ENCODE measurements around the gene NFIA.
A peak's percentile ranks its signal among the peaks of the same experiment; 100 is the strongest.

Gene NFIA

DNA sequence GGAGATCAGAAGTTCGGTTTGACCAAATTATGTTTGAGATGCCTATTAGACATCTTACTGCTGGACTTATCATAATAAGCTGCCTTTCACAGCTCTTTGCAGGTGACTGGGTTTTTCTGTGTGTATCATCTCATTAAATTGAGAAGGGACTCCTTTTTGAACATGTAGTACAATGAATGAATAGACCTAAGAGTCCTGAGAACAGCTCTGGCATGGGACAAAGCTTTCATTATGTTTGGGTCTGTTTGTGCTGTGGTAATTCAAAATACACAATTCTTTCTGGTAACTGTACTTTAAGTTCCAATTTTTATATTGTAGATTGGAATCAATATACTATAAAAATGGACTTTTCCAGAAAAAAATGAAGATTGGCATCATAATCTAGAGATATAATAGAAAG lies 330.2 kb downstream of the NFIA start:
- no peak for DNase-seq

DNA sequence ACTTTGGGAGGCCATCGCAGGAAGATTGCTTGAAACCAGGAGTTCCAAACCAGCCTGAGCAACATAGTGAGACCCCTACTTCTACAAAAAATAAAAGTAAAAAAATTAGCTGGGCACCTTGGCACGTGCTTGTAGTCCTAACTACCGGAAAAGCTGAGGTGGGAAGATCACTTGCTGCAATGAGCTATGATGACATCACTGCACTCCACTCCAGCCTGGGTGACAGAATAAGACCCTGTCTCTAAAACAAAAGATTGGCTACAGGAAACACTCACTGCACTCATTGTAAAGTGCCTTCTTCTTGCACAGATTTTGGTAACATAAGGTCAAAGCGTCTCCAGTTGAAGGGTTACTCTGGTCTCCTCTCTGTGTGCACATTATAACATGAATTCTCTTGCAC lies 336.8 kb downstream of the NFIA start:
- no peak for DNase-seq

GRCh38 chr1:61419657-61420056 lies 337.3 kb downstream of the NFIA start:
- no peak for DNase-seq

DNA sequence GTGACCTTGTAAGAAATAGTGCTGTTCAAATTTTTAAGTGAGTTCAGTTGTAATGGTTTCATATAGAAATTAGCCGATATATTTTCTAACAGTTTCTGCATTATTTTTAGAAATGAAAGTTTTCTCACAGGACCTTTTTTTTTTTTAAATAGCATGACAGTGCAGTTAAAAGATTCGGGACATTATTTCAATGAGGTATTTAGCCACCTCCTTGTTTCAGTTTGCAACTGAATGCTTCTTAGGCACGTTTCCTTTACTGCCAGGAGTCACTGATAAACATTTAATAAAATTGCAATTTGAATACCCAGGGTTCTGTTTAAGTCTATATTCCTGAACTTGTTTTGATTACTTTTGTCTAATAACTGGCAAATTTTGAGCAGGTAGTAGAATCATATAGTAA lies 337.9 kb downstream of the NFIA start:
- no peak for DNase-seq

- no peak for DNase-seq
Measured at GRCh38 chr1:61420909-61421835, 338.8 kb downstream of the NFIA start.

DNA sequence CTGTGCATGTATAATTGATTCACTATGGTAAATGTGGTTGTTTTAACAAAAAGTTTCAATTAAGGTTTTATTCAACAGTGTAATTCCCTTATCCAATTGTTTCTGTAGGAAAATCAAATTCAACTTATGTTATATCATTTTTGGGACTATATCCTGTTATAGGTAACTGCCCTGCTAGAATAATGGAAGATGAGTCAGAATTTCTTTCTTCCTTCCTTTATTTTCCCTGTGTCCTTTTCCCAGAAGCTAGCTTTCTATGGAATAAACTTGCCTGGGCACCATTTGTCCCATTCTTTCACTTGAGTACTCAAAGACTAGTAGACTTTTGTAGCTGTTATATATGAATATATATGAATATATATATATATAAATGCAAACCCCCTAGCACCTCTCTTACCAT lies 341.3 kb downstream of the NFIA start:
- no peak for DNase-seq

GRCh38 chr1:61424382-61424781 lies 342.0 kb downstream of the NFIA start:
- no peak for DNase-seq

GRCh38 chr1:61425040-61425439 lies 342.7 kb downstream of the NFIA start:
- no peak for DNase-seq

GRCh38 chr1:61426254-61426653 lies 343.9 kb downstream of the NFIA start:
- no peak for DNase-seq

- DNase-seq, result no peak
Measured at GRCh38 chr1:61426885-61427284, 344.5 kb downstream of the NFIA start.

DNA sequence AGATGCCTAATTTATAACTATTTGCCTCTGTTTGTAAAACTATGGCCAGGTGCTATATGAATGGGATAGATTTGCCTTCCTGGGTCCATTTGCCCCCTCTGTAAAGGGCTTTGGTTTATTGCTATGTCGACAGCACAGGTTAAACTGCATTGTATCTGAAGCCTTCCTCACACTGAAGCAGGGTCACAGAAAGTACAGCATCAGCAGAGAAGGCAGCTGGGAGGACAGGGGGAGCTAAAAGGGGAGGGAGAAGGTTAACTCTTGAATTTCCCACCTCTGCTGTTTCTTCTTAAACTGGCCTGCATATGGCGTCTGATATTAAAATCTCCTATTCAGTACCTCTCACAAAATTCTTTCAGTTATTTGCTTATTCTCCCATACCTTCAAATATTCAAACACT lies 345.1 kb downstream of the NFIA start:
- DNase-seq, result no peak

GRCh38 chr1:61428146-61428545 lies 345.8 kb downstream of the NFIA start:
- DNase-seq, result no peak

- DNase-seq, result no peak
Measured at GRCh38 chr1:61432616-61433388, 350.4 kb downstream of the NFIA start.

- DNase-seq, result no peak
Measured at GRCh38 chr1:61433646-61434045, 351.3 kb downstream of the NFIA start.

GRCh38 chr1:61434276-61434675 lies 351.9 kb downstream of the NFIA start:
- DNase-seq, result no peak

- DNase-seq, result no peak
Measured at GRCh38 chr1:61435226-61435625, 352.9 kb downstream of the NFIA start.

GRCh38 chr1:61436016-61436415 lies 353.7 kb downstream of the NFIA start:
- DNase-seq, result peak in 1 of 5 experiments; percentile 9

GRCh38 chr1:61436491-61437120 lies 354.2 kb downstream of the NFIA start:
- no peak for DNase-seq

DNA sequence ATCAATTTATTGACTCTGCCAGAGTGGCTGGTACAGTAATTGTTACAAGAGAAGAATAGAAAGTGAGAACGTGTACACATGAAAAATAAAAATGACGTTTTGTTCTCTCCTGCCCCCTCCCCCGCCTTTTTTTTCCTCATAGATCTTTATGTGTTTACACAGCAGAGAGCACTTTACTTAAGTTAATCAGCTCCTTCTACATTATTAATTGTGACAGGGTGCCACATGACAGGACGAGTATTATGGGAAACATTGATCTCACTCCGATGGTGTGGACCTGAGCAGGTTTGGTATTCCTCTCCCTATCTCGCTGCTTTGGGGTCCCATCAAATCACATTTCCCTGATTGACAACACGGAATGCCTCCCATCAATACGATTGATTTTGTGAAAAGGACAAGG lies 356.9 kb downstream of the NFIA start:
- no peak for DNase-seq

DNA sequence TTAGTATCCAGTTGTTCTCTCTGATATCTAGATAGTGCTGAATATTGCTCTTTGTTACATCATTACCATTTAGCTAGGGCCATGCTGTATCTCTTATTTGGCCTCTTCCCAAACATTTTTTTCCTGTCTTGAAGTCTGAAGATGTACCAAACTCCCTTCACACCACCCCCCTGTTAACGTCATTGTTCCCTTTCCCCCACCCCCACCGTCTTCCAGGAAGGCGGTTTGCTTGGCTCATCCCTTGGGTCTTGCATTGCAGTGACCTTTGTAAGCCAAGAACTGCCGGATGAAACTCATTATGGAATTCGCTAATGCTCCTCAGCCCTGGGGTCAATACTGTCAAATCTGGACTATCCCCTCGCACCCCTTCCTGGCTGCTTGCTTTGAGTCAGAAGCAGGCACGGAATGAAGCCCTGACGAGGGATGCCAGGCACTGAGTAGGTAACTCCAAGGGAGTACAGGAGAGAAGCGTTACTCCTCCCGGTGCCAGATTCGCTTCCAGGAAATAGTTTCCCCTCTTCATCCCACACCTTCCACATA lies 359.4 kb downstream of the NFIA start:
- DNase-seq, result no peak

DNA sequence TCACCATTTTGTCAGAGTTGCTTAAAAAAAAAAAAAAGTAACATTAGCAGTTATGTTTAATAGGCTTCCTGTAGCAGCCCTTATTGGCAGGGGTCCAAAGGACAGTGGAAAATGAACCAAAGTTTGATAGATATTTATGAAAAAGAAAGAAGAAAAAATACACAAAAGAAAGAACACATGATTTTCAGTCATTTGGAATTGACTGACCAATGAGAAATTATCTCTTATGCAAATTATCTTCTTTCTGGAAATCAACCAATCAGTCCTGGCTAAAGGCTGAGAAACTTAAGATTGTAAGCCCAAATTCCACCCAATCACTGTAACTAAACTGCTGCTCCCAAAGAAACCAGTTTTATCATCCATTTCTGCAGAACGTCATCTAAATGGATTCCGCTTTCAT lies 360.2 kb downstream of the NFIA start:
- DNase-seq, result no peak

DNA sequence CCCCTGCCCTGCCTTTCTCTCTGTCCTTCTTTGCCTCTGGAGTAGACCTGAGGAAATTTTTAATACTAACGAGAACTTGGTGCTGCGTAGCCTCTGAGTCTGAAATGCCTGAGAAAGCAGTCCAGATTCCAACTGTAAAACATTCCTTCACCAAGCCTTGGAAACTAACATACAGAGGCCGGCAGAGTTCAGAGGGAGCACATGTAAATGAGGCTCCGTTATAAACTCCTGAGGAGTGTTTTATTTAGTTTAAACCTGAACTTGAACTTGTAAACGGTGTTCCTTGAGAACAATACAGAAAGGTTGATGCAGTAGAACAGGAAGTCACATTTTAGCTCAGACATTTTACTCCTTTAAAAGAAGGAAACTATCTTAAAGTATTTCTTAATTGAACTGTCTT lies 361.9 kb downstream of the NFIA start:
- DNase-seq, result no peak

GRCh38 chr1:61445269-61445825 lies 363.0 kb downstream of the NFIA start:
- DNase-seq, result no peak
